Measurements from ENCODE around the gene ACTBL2.

The ACTBL2 gene

DNA sequence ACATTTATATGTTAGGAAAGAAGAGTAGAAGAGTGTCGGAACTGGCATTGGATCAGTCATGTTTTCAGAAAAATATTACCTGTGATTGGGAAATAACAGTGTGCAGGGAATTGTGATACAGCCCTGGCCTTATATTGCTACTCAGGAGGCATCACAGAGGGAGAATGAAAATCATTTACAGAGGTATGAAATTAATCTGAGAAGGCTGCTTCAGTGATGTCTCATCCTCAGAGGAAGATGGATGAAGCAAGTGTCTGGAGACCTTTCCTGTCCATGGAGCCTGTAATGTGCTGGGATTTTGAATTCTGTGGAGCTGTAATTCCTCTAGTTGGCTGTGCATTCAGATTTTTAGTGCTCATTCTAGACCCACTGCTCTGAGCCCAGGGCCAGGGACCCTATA, 3.8 kb downstream of the ACTBL2 start:
- TF ChIP-seq FOXP2 (optimal IDR thresholded peaks at IDR 0.05; ENCODE audit: borderline replicate concordance, extremely low read depth, extremely low read length, insufficient read depth) (no peak), SIN3A (IDR thresholded peaks at IDR 0.05; ENCODE audit: borderline replicate concordance, insufficient read depth, low read length) (no peak), TAF1 (IDR thresholded peaks at IDR 0.05; ENCODE audit: borderline replicate concordance, insufficient read depth, low read length) (no peak), REST (IDR thresholded peaks at IDR 0.05; ENCODE audit: insufficient read depth in 1 of 2, low read depth in 2 of 2, low read length in 2 of 2) (no peak), POLR2AphosphoS5 (IDR thresholded peaks at IDR 0.05; ENCODE audit: low read depth, low read length) (no peak)

DNA sequence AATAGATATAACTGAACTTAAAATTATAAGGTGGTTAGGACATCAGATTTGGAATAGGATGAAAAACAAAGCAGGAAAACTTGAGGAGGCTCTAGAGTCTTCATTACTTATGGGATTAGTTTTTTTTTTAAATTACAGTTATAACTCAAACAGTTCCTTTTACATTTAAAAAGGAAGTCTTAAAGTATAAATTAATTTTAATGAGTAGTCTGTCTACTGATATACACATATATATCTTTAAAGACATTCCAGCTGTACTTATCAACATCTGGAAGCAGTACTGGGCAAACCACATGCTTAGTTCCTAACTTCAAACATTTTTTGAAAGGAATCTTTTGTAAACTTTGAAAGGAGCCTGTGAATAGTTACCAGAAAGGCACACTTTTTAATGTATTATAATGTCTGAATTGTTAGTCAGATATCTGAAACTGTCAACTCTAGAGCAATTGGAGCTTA, 6.0 kb downstream of the ACTBL2 start:
- TF ChIP-seq REST (IDR thresholded peaks at IDR 0.05; ENCODE audit: insufficient read depth in 1 of 2, low read depth in 2 of 2, low read length in 2 of 2) (no peak), TAF1 (IDR thresholded peaks at IDR 0.05; ENCODE audit: borderline replicate concordance, insufficient read depth, low read length) (no peak)

GRCh38 chr5:57470339-57470738, 12.3 kb downstream of the ACTBL2 start:
- TF ChIP-seq SIN3A (IDR thresholded peaks at IDR 0.05; ENCODE audit: borderline replicate concordance, insufficient read depth, low read length), result no peak
- no peak for TF ChIP-seq FOXP2 (optimal IDR thresholded peaks at IDR 0.05; ENCODE audit: borderline replicate concordance, extremely low read depth, extremely low read length, insufficient read depth)
- TF ChIP-seq POLR2AphosphoS5 (IDR thresholded peaks at IDR 0.05; ENCODE audit: low read depth, low read length), result no peak

- TF ChIP-seq REST (IDR thresholded peaks at IDR 0.05; ENCODE audit: insufficient read depth in 1 of 2, low read depth in 2 of 2, low read length in 2 of 2) (no peak), TAF1 (IDR thresholded peaks at IDR 0.05; ENCODE audit: borderline replicate concordance, insufficient read depth, low read length) (no peak), POLR2AphosphoS5 (IDR thresholded peaks at IDR 0.05; ENCODE audit: low read depth, low read length) (no peak), SIN3A (IDR thresholded peaks at IDR 0.05; ENCODE audit: borderline replicate concordance, insufficient read depth, low read length) (no peak), FOXP2 (optimal IDR thresholded peaks at IDR 0.05; ENCODE audit: borderline replicate concordance, extremely low read depth, extremely low read length, insufficient read depth) (no peak)
These were observed 14.0 kb downstream of the ACTBL2 start for GRCh38 chr5:57468481-57469163.

DNA sequence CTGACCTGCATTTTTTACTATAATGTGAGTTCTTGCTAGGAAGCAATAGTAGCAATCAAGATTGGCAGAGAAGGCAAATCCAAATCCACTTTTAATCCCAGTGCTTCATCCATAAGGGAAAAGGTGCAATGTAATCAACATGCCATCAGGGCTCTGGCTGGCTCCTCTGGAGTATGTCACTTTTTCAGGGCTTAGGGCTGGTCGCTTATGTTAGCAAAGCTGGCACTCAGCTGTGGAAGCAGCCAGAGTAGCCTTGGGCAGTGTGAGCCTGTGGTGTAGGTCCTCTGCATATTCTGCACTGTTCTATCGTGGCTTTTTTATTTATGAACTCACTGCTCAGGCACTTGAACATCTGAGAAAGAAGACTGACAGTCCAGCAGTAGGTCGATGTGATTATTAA, 16.1 kb downstream of the ACTBL2 start:
- TF ChIP-seq FOXP2 (optimal IDR thresholded peaks at IDR 0.05; ENCODE audit: borderline replicate concordance, extremely low read depth, extremely low read length, insufficient read depth), result no peak
- TF ChIP-seq POLR2AphosphoS5 (IDR thresholded peaks at IDR 0.05; ENCODE audit: low read depth, low read length), result no peak
- no peak for TF ChIP-seq REST (IDR thresholded peaks at IDR 0.05; ENCODE audit: insufficient read depth in 1 of 2, low read depth in 2 of 2, low read length in 2 of 2)
- TF ChIP-seq SIN3A (IDR thresholded peaks at IDR 0.05; ENCODE audit: borderline replicate concordance, insufficient read depth, low read length), result no peak
- TF ChIP-seq TAF1 (IDR thresholded peaks at IDR 0.05; ENCODE audit: borderline replicate concordance, insufficient read depth, low read length), result no peak

All from PFSK-1 (cell line).